ENCODE measurements around the gene MTTP.

- TF ChIP-seq CTCF (IDR thresholded peaks at IDR 0.05): no peak
- no peak for TF ChIP-seq POLR2A (IDR thresholded peaks at IDR 0.05)
Measured at GRCh38 chr4:99573735-99574368, 772 bp upstream of the MTTP start.

Data from thyroid gland (tissue), 4 donors.